ENCODE results near the gene PDE11A.

The PDE11A gene

GRCh38 chr2:177908824-177909223, 163.8 kb downstream of the PDE11A start:
- H3K4me3 ChIP-seq (ENCODE audit: low read depth, low read length): no peak overlapping the region
- no peak for DNase-seq
- H3K27ac ChIP-seq: no peak overlapping the region
- TF ChIP-seq CTCF (IDR thresholded peaks at IDR 0.05; ENCODE audit: low read depth, low read length): no peak
- no peaks in the 10 kb centered on the region for H3K36me3 ChIP-seq
- H3K27me3 ChIP-seq (ENCODE audit: insufficient read depth, low read depth, severe bottlenecking): no peaks in the 10 kb centered on the region
- H3K9me3 ChIP-seq (ENCODE audit: severe bottlenecking): no peaks in the 10 kb centered on the region

GRCh38 chr2:177908182-177908581, 164.4 kb downstream of the PDE11A start:
- DNase-seq: no peak
- H3K4me3 ChIP-seq (ENCODE audit: low read depth, low read length): no peak overlapping the region
- no peak overlapping the region for H3K27ac ChIP-seq

GRCh38 chr2:177906041-177906718, 166.4 kb downstream of the PDE11A start:
- Histone ChIP-seq H3K36me3 (no peaks in the 10 kb centered on the region), H3K27me3 (ENCODE audit: insufficient read depth, low read depth, severe bottlenecking) (no peaks in the 10 kb centered on the region), H3K9me3 (ENCODE audit: severe bottlenecking) (no peaks in the 10 kb centered on the region), H3K27ac (no peak overlapping the region), H3K4me3 (ENCODE audit: low read depth, low read length) (no peak overlapping the region)
- TF ChIP-seq CTCF (IDR thresholded peaks at IDR 0.05; ENCODE audit: low read depth, low read length): peak; percentile 92
- peak; percentile 72 for DNase-seq

More at GRCh38 chr2:177908182-177908581, 164.4 kb downstream of the PDE11A start:
- no peaks in the 10 kb centered on the region for H3K36me3 ChIP-seq
- H3K9me3 ChIP-seq (ENCODE audit: severe bottlenecking): no peaks in the 10 kb centered on the region
- TF ChIP-seq CTCF (IDR thresholded peaks at IDR 0.05; ENCODE audit: low read depth, low read length): no peak
- H3K27me3 ChIP-seq (ENCODE audit: insufficient read depth, low read depth, severe bottlenecking): no peaks in the 10 kb centered on the region

- no peak for DNase-seq
- no peaks in the 10 kb centered on the region for H3K27me3 ChIP-seq (ENCODE audit: insufficient read depth, low read depth, severe bottlenecking)
Observed at GRCh38 chr2:177905640-177906039, 166.9 kb downstream of the PDE11A start.

GRCh38 chr2:177902395-177903163, 170.0 kb downstream of the PDE11A start:
- Histone ChIP-seq H3K27ac (no peak overlapping the region), H3K4me3 (ENCODE audit: low read depth, low read length) (no peak overlapping the region), H3K27me3 (ENCODE audit: insufficient read depth, low read depth, severe bottlenecking) (no peaks in the 10 kb centered on the region), H3K9me3 (ENCODE audit: severe bottlenecking) (no peaks in the 10 kb centered on the region), H3K36me3 (no peaks in the 10 kb centered on the region)
- no peak for TF ChIP-seq CTCF (IDR thresholded peaks at IDR 0.05; ENCODE audit: low read depth, low read length)
- no peak for DNase-seq

More at GRCh38 chr2:177905640-177906039, 166.9 kb downstream of the PDE11A start:
- TF ChIP-seq CTCF (IDR thresholded peaks at IDR 0.05; ENCODE audit: low read depth, low read length): no peak
- Histone ChIP-seq H3K9me3 (ENCODE audit: severe bottlenecking) (no peaks in the 10 kb centered on the region), H3K4me3 (ENCODE audit: low read depth, low read length) (no peak overlapping the region), H3K36me3 (no peaks in the 10 kb centered on the region), H3K27ac (no peak overlapping the region)

All from WERI-Rb-1 (cell line).